Measurements from ENCODE around the gene SSC4D.
A peak's percentile ranks its signal among the peaks of the same experiment; 100 is the strongest.
"Not testable (repeated sequence)": the region's sequence is repeated elsewhere in the genome, so short reads cannot be mapped to it uniquely, and the experiment has no call there.

The SSC4D gene

DNA sequence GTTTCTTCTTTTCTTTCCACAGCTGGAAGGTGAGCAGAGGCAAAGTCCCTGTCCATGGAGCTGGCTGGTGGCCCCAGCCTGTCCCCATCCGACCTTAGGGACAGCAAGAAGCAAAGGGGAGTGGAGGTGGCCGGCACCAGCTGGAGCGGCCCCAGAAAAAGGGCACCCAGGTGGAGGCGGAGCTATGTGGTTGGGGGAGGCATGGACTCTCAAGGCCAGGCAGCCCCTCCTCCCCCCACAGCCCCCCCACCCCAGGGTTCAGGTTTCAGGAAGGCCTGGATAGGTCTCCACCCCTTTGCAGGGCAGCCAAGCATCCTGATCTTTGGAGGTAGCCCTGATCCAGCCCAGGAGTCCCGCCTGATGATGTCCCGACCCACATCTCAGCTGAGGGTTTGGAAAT, at the start of gene SSC4D:
Gene SSC4D, minus strand, starts transcription at position 161 of the 400 bp plus-strand sequence. CDS start 5,258 bp downstream, outside the sequence.
- DNase-seq (ENCODE audit: extremely low read depth in 1 of 2, low read depth in 1 of 2): no peak

DNA sequence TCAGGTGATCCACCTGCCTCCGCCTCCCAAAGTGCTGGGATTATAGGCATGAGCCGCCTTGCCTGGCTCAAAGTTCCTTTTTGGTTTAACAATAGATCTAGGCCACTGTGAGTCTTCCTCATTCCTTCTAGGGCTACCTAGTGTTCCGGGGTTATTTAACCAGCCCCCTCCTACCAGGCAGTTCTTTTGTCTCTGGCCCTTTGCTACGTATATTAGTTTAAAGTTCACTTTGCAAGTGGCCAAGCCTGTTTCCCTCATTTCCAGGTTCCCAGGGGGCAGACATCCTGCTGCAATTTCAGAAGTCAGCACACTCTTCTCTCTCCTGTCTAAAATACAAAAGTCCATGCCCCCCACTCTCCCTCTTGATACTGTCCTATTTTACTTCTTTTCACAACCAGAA, 49.0 kb upstream of the SSC4D start:
- not testable (repeated sequence) for DNase-seq (ENCODE audit: extremely low read depth in 1 of 2, low read depth in 1 of 2)

DNA sequence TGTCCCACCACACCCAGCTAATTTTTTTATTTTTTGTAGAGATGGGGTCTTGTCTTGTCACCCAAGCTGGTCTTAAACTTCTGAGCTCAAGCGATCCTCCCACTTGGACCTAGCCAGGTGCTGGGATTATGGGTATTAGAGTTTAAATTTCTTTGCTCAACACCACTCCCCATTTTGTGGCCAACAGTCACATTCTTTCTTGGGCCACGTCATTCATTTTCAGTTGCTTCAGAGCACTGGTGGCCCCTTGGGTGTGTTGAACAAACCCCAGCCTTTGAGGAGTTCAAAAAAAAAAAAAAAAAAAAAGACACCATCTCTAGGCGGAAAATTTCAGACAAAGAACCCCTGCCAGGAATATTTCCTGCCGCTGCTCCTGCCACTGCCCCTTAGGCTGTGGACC, 47.5 kb upstream of the SSC4D start:
- DNase-seq (ENCODE audit: extremely low read depth in 1 of 2, low read depth in 1 of 2): not testable (repeated sequence)

DNA sequence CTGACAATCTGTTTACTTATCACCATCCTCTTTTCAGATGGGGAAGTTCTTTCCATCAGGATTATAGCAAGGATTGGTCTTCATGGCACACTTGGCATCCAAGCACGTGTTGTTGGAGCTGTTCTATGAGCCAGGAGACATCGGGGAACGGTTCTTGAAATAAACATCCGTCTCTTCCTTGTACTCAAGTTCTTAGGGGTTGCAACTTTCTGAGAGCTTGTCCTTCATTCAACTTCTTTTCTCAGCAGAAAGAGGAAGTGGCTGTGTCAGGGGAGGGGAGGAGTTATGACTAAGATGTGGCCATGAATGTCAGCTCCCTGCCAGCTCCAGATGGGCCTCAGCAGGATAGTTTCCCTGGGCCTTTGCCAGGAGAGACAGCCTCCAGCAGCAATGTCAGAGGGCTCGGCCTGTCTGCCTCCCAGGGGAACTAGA, 36.1 kb upstream of the SSC4D start:
- not testable (repeated sequence) for DNase-seq (ENCODE audit: extremely low read depth in 1 of 2, low read depth in 1 of 2)

DNA sequence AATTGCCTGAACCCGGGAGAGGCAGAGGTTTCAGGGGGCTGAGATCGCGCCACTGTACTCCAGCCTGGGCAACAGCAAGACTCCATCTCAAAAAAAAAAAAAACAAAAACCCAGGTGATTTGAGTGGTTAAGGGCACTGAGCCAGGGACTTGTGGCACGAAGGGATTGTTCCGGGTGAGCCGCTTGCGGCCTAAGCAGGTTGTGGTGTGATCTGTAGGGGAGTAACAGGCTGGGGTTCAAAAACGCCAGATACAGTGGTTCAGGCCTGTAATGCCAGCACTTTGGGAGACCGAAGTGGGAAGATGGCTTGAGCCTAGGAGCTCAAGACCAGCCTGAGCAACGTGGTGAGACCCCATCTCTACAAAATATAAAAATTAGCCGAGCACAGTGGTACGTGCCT, 34.3 kb upstream of the SSC4D start:
- DNase-seq (ENCODE audit: extremely low read depth in 1 of 2, low read depth in 1 of 2): not testable (repeated sequence)

DNA sequence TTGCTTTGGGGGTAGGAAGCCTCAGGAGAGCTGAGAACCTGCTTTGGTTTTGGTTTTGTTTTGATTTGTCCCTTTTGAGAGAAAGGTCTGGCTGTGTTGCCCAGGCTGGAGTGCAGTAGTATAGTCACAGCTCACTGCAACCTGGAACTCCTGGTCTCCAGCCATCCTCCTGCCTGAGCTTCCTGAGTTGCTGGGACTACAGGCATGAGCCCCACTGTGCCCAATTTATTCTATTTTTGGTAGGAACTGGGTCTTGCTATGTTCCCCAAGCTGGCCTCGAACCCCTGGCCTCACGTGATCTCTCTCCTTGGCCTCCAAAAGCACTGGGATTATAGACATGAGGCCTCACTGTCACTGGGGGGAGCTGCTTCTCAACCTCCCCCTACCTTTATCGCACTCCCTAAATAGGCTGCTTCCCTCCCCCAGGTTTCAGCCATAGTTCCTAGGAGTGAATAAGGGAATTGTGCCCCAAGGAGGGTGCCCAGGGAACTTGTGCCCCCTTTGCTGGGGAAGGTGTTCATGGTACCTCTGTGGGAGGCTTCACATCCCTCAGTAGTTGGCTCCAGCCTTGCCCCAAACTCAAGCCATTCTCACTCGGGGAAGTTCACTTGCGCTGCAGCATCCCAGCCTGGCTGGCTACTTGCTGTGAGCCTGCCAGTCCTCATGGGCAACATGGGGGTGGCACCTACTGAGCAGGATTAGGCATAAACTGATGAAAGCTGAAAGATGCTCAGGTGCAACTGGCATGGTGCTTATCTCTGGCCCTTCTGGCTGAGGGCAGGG, 33.4 kb upstream of the SSC4D start:
- not testable (repeated sequence) for DNase-seq (ENCODE audit: extremely low read depth in 1 of 2, low read depth in 1 of 2)

DNA sequence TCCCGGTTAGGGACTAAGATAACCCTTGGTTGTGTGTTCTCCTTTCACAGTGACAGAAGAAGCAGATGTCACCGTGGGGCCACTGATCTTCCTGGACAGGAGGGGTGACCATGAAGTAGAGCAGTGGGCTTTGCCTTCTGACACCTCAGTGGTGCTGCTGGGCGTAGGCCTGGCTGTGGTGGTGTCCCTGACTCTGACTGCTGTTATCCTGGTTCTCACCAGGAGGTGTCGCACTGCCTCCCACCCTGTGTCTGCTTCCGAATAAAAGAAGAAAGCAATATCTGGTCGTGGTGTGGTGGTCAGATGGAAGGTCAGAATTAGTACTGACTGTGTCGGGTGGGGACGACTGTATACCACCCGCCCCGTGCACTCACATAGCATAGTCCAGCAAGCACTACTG, 32.3 kb upstream of the SSC4D start:
- DNase-seq (ENCODE audit: extremely low read depth in 1 of 2, low read depth in 1 of 2): not testable (repeated sequence)

DNA sequence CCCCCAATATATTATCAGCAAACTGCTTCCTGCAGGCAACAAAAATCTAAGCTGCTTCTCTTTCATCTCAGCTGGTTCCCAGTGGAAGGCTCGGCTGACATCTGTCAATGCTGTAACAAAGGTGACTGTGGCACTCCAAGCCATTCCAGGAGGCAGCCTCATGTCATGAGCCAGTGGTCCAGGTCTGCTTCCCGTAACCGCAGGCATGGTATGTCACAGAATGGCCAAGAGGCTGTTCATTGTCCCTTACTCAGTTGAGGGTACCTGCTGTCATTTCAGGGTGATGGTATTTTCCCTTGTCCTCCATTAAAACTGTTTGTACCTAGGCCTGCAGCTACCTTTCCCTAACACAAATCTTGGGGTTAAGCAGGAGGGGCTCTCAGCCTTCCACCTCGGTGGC, 30.9 kb upstream of the SSC4D start:
- not testable (repeated sequence) for DNase-seq (ENCODE audit: extremely low read depth in 1 of 2, low read depth in 1 of 2)

DNA sequence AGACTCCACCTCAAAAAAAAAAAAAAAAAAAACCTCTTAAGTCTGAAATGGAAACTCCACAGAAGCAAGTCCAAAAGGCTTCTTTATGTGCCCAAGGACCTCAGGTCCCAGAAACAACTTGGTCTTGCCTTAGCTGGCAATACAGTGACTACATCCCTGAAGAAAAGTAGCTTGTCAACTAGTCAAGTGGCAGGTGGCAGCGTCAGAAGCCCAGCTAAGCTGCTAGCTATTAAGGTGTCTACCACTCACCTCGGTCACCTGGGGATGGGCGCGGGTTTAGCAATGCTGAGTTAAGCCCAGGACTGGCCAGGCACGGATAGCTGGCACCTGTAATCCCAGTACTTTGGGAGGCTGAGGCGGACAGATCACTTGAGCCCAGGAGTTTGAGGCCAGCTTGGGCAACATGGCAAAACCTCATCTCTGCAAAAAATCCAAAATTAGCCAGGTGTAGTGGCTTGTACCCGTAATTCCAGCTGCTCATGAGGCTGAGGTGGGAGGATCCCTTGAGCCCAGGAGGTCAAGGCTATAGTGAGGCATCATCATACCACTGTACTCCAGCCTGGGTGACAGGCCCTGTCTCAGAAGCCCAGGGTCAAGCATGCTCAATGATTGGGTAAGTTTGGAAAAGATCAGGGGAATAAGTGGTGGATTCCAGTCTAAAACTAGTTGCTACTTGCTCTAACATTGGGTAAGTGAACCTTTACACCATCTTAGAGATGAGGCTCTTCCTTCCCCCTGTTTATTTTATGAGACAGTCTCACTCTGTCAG, 29.8 kb upstream of the SSC4D start:
- DNase-seq (ENCODE audit: extremely low read depth in 1 of 2, low read depth in 1 of 2): not testable (repeated sequence)

DNA sequence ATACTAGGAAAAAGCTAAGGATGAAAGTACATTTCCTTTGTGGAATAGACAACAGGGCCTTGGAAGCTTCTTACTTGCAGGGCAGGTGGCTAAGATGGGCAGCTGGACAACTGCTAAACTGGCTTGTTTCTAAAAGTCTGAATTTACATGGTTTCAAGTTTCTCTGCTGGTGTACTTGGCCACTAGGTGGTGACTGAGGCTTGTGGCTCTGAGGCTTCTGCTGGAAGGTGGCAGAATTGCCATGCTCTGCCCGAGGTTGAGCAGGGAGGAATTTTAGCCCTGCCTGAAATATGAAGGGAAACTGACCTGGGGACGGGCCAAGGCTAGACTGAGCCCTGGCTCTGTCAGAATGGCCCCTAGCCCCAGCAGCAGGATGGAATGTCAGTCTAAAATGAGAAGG, 28.4 kb upstream of the SSC4D start:
- DNase-seq (ENCODE audit: extremely low read depth in 1 of 2, low read depth in 1 of 2): peak in 1 of 2 donors; percentile 39

DNA sequence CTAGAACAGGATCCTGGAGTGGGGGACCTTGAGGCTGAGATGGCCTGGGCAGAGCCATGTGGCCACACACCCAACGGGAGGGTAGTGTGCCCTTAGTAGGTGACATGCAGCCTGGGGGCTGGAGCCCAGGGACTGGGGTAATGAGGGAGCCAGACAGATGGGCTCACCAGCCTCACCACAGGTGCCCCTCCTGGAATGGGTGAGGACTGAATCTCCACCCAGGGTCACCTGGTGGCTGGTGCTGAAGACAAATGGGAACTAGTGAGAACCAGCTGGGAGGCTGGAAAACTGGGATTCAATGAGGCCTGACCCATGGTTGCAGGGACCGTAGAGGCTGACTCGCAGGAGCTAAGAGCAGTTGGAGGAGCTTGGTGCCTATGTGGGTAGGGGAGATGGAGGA, 21.3 kb upstream of the SSC4D start:
- DNase-seq (ENCODE audit: extremely low read depth in 1 of 2, low read depth in 1 of 2): no peak

DNA sequence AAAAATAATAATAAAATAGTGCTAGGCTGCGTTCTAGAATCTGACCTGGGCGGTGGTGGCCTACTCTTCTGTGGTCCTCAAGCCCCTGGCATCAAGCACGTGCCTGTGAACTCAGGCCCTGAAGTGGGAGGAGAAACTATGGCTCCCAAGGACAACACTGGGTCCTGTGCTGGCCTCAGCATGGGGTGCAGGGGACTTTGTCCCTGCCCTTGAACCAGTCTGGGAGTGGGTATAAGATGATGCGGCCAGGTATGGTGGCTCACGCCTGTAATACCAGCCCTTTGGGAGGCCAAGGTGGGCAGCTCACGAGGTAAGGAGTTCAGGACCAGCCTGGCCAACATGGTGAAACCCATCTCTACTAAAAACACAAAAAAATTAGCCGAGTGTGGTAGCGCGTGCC, 20.7 kb upstream of the SSC4D start:
- DNase-seq (ENCODE audit: extremely low read depth in 1 of 2, low read depth in 1 of 2): no peak

DNA sequence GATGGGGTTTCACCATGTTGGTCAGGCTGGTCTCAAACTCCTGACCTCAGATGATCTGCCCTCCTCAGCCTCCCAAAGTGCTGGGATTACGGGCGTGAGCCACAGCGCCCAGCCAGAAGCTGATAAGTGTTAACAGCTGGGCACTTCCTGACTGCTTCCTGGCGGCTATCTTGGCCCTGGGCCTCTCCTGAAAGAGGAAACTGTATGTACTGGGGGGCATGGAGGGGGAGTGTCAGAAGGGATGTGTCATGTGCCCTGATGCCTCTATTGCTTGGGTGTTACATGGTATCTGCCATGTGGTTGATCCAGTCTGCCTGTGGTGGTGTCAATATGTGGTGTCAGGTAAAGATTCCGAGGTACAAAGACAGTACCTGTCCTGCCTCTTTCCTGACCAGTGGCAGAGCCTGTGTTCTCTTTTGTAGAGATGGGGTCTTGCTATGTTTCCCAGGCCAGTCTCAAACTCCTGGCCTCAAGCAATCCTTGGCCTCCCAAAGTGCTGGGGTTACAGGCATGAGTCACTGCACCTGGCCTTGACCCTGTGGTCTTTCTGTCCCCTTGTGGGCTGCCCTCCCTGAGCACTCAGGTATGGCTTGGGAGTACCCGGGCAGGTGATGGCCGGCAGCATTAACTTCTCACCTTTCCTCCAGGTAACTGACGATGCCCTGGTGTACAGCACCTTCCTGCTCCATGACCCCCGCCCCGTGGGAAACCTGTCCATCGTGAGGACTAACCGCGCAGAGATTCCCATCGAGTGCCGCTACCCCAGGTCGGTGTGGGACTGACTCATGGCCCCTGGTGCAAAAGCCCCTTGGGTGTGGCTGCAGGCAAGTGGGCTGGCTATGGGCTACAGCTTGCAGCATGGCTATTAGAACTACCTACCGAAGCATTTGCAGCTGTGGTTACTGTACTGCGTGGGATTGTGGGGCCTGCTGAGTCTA, 19.6 kb upstream of the SSC4D start:
- no peak for DNase-seq (ENCODE audit: extremely low read depth in 1 of 2, low read depth in 1 of 2)

DNA sequence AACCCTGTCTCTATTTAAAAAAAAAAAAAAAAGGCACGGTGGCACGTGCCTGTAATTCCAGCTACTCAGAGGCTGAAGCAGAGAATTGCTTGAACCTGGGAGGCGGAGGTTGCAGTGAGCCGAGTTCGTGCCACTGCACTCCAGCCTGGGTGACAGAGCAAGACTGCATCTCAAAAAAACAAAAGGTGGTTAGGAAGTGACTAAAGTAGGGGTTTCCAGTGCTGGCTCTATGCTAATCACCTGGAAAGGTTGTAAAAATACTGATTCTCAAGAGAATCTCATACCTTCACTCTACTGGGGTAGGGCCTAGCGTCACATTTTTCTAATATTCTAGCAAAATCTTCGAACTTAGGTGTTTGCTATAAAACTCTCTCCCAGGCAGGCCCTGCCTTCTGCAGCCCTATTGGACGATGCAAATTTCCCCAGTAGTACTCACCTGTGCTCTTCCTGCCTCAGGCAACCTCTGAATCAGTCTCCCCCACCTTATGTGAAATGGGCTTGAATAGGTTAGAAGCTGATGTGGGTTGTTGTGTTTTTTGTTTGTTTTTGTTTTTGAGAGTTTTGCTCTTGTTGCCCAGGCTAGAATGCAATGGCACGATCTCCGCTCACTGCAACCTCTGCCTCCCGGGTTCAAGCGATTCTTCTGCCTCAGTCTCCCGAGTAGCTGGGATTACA, 18.8 kb upstream of the SSC4D start:
- DNase-seq (ENCODE audit: extremely low read depth in 1 of 2, low read depth in 1 of 2): no peak

DNA sequence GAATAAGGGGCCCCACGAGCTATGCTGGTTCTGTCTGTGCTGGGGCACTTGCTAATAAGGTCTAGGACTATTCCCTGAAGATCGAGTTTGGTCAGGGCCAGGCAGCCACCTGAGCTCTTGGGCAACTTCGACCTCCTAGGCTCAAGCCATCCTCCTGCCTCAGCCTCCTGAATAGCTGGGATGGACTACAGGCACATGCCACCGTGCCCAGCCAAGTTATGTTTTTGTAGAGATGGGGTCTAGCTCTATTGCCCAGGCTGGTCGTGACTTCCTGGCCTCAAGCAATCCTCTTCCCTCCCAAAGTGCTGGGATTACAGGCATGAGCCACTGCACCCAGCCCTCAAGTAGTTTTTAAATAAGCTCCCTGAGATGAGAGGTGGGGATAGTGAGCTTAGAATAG, 18.1 kb upstream of the SSC4D start:
- no peak for DNase-seq (ENCODE audit: extremely low read depth in 1 of 2, low read depth in 1 of 2)

DNA sequence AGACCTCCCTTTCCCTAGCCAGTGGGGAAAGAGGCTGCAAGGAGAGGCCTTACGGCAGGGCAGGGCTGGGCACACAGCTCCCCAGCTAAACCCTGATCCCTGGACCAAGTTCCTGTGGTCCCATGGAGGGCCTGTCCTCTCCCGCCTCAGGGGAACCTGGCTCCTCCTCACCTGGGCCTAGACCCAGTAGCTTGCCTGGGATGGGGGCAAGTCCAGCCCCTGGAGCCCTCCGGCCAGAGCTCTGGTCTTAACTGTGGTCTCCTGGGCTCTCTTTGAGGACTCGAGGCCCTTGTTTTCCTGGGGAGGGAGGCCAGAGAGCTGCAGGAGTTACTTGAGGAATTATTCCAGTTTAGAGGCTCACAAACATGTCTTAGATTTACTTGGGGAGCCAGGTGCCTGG, 16.7 kb upstream of the SSC4D start:
- DNase-seq (ENCODE audit: extremely low read depth in 1 of 2, low read depth in 1 of 2): no peak

DNA sequence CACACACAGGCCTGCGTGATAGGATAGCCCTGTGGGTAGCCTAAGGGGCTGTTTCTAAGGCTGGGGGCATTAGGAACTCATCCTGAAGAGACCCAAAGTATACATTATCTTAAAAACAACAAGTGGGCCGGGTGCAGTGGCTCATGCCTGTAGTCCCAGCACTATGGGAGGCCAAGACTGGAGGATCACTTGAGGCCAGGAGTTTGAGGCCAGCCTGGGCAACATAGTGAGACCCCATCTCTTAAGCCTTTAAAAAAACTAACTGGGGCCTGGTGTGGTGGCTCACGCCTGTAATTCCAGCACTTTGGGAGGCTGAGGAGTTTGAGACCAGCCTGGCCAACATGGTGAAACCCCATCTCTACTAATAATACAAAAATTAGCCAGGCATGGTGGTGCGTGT, 16.1 kb upstream of the SSC4D start:
- not testable (repeated sequence) for DNase-seq (ENCODE audit: extremely low read depth in 1 of 2, low read depth in 1 of 2)

DNA sequence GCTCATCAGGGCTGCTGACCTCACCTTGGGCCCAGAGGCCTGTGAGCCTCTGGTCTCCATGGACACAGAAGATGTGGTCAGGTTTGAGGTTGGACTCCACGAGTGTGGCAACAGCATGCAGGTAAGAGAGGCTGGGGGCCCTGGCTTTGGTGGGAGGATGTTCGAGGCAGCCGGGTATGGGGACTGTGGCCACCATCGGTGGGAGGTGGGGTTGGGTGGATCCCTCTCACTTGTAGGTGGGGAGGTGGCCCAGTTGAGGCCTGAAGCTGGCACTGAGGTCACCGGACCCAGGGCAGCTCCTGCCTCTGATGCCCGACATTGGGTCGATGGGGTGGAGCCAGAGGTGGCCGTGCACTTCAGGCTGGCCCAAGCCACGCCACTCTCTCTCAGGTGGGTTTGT, 15.7 kb upstream of the SSC4D start:
- no peak for DNase-seq (ENCODE audit: extremely low read depth in 1 of 2, low read depth in 1 of 2)

DNA sequence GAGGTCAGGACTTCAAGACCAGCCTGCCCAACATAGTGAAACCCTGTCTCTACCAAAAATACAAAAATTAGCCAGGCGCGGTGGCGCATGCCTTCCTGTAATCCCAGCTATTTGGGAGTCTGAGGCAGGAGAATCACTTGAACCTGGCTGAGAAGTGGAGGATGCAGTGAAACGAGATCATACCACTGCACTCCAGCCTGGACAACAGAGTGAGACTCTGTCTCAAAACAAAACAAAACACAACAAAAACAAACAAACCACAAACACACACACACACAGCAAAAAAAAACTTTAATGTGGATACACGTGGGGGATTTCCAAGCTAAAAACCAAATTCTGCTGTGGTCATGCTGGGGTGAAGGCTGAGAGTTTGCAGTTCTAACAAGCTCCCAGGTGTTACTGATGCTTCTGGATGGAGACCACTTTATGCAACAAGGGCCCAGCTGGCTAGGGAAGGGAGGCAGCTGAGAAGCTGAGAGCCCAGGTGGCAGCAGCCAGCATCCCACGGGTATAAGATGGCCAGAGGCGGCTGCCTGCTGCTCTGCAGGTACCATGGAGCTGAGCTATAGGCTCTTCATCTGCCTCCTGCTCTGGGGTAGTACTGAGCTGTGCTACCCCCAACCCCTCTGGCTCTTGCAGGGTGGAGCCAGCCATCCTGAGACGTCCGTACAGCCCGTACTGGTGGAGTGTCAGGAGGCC, 15.1 kb upstream of the SSC4D start, which contains the start of gene ZP3:
Gene ZP3, plus strand, starts transcription at position 538 of the 699 bp plus-strand sequence. Its CDS starts 15 bp downstream, at position 553.
- DNase-seq (ENCODE audit: extremely low read depth in 1 of 2, low read depth in 1 of 2): no peak
